ENCODE measurements around the gene TMEM170B.
A peak's percentile ranks its signal among the peaks of the same experiment; 100 is the strongest.

Gene TMEM170B

GRCh38 chr6:11537229-11538051 is at the start of gene TMEM170B:
Gene TMEM170B, plus strand, starts transcription at chr6:11537749. Its CDS starts 529 bp downstream, at chr6:11538278.
- no peak within 1 kb of the TSS for H3K27ac ChIP-seq
- H3K4me3 ChIP-seq, result peak within 1 kb of the TSS; percentile 94
- H3K9ac ChIP-seq (ENCODE audit: insufficient read length), result peak within 1 kb of the TSS; percentile 72
- H3K36me3 ChIP-seq (ENCODE audit: insufficient read depth, low read length), result no peaks in the 10 kb centered on the region
- no peaks in the 10 kb centered on the region for H3K9me3 ChIP-seq (ENCODE audit: low read depth, low read length)
- no peak for DNase-seq (ENCODE audit: low read depth, low spot score)
- TF ChIP-seq EZH2 (IDR thresholded peaks at IDR 0.05) (no peak), FOXP2 (optimal IDR thresholded peaks at IDR 0.05; ENCODE audit: control extremely low read depth, extremely low read length, insufficient read depth) (peak; percentile 58), POLR2AphosphoS5 (IDR thresholded peaks at IDR 0.05; ENCODE audit: borderline replicate concordance, low read depth, low read length) (peak; percentile 30; the same call in 1 of the 2 replicates)

GRCh38 chr6:11490996-11491395 is 46.6 kb upstream of the TMEM170B start:
- TF ChIP-seq EZH2 (IDR thresholded peaks at IDR 0.05) (no peak), POLR2AphosphoS5 (IDR thresholded peaks at IDR 0.05; ENCODE audit: borderline replicate concordance, low read depth, low read length) (no peak), FOXP2 (optimal IDR thresholded peaks at IDR 0.05; ENCODE audit: control extremely low read depth, extremely low read length, insufficient read depth) (no peak)
- H3K9ac ChIP-seq (ENCODE audit: insufficient read length), result no peak overlapping the region

GRCh38 chr6:11491596-11492463 is 45.7 kb upstream of the TMEM170B start:
- Histone ChIP-seq H3K9me3 (ENCODE audit: low read depth, low read length) (no peaks in the 10 kb centered on the region), H3K27ac (no peak overlapping the region), H3K4me3 (no peak overlapping the region), H3K36me3 (ENCODE audit: insufficient read depth, low read length) (no peaks in the 10 kb centered on the region), H3K9ac (ENCODE audit: insufficient read length) (no peak overlapping the region)
- DNase-seq (ENCODE audit: low read depth, low spot score), result no peak
- TF ChIP-seq POLR2AphosphoS5 (IDR thresholded peaks at IDR 0.05; ENCODE audit: borderline replicate concordance, low read depth, low read length), result no peak
- no peak for TF ChIP-seq FOXP2 (optimal IDR thresholded peaks at IDR 0.05; ENCODE audit: control extremely low read depth, extremely low read length, insufficient read depth)

More at GRCh38 chr6:11490996-11491395, 46.6 kb upstream of the TMEM170B start:
- no peaks in the 10 kb centered on the region for H3K9me3 ChIP-seq (ENCODE audit: low read depth, low read length)
- no peak overlapping the region for H3K27ac ChIP-seq
- H3K4me3 ChIP-seq, result no peak overlapping the region
- no peak for DNase-seq (ENCODE audit: low read depth, low spot score)
- H3K36me3 ChIP-seq (ENCODE audit: insufficient read depth, low read length), result no peaks in the 10 kb centered on the region

GRCh38 chr6:11492464-11493290 is 44.9 kb upstream of the TMEM170B start:
- Histone ChIP-seq H3K4me3 (no peak overlapping the region), H3K27ac (no peak overlapping the region), H3K9ac (ENCODE audit: insufficient read length) (no peak overlapping the region), H3K9me3 (ENCODE audit: low read depth, low read length) (no peaks in the 10 kb centered on the region), H3K36me3 (ENCODE audit: insufficient read depth, low read length) (no peaks in the 10 kb centered on the region)
- no peak for DNase-seq (ENCODE audit: low read depth, low spot score)
- no peak for TF ChIP-seq EZH2 (IDR thresholded peaks at IDR 0.05)
- TF ChIP-seq POLR2AphosphoS5 (IDR thresholded peaks at IDR 0.05; ENCODE audit: borderline replicate concordance, low read depth, low read length), result no peak
- TF ChIP-seq FOXP2 (optimal IDR thresholded peaks at IDR 0.05; ENCODE audit: control extremely low read depth, extremely low read length, insufficient read depth), result no peak

GRCh38 chr6:11493974-11494373 is 43.6 kb upstream of the TMEM170B start:
- DNase-seq (ENCODE audit: low read depth, low spot score), result no peak
- Histone ChIP-seq H3K9me3 (ENCODE audit: low read depth, low read length) (no peaks in the 10 kb centered on the region), H3K27ac (no peak overlapping the region), H3K4me3 (no peak overlapping the region), H3K9ac (ENCODE audit: insufficient read length) (no peak overlapping the region), H3K36me3 (ENCODE audit: insufficient read depth, low read length) (no peaks in the 10 kb centered on the region)
- no peak for TF ChIP-seq FOXP2 (optimal IDR thresholded peaks at IDR 0.05; ENCODE audit: control extremely low read depth, extremely low read length, insufficient read depth)
- no peak for TF ChIP-seq EZH2 (IDR thresholded peaks at IDR 0.05)
- no peak for TF ChIP-seq POLR2AphosphoS5 (IDR thresholded peaks at IDR 0.05; ENCODE audit: borderline replicate concordance, low read depth, low read length)

- no peak overlapping the region for H3K9ac ChIP-seq (ENCODE audit: insufficient read length)
- H3K27ac ChIP-seq, result no peak overlapping the region
These were observed 42.6 kb upstream of the TMEM170B start for GRCh38 chr6:11494786-11495564.

GRCh38 chr6:11495565-11496145 is 41.9 kb upstream of the TMEM170B start:
- TF ChIP-seq FOXP2 (optimal IDR thresholded peaks at IDR 0.05; ENCODE audit: control extremely low read depth, extremely low read length, insufficient read depth) (no peak), EZH2 (IDR thresholded peaks at IDR 0.05) (no peak), POLR2AphosphoS5 (IDR thresholded peaks at IDR 0.05; ENCODE audit: borderline replicate concordance, low read depth, low read length) (no peak)
- H3K27ac ChIP-seq, result no peak overlapping the region
- H3K4me3 ChIP-seq, result no peak overlapping the region
- H3K9me3 ChIP-seq (ENCODE audit: low read depth, low read length), result no peaks in the 10 kb centered on the region
- H3K9ac ChIP-seq (ENCODE audit: insufficient read length), result no peak overlapping the region
- no peaks in the 10 kb centered on the region for H3K36me3 ChIP-seq (ENCODE audit: insufficient read depth, low read length)
- DNase-seq (ENCODE audit: low read depth, low spot score), result no peak

More at GRCh38 chr6:11494786-11495564, 42.6 kb upstream of the TMEM170B start:
- Histone ChIP-seq H3K36me3 (ENCODE audit: insufficient read depth, low read length) (no peaks in the 10 kb centered on the region), H3K9me3 (ENCODE audit: low read depth, low read length) (no peaks in the 10 kb centered on the region), H3K4me3 (no peak overlapping the region)
- TF ChIP-seq EZH2 (IDR thresholded peaks at IDR 0.05), result no peak
- TF ChIP-seq POLR2AphosphoS5 (IDR thresholded peaks at IDR 0.05; ENCODE audit: borderline replicate concordance, low read depth, low read length), result no peak
- no peak for TF ChIP-seq FOXP2 (optimal IDR thresholded peaks at IDR 0.05; ENCODE audit: control extremely low read depth, extremely low read length, insufficient read depth)
- DNase-seq (ENCODE audit: low read depth, low spot score), result no peak

Data from SK-N-MC (cell line).